HG02798 (cell line): ENCODE results near the gene RALA.
A peak's percentile ranks its signal among the peaks of the same experiment; 100 is the strongest.

Source experiments
- ATAC-seq: cut with Tn5 transposase; IDR thresholded peaks from one replicate; pipeline ENCODE4 v1.9.1; 2021; ENCODE audit warnings: mild to moderate bottlenecking; ENCODE audit not compliant: unreplicated experiment, poor library complexity

The RALA gene

GRCh38 chr7:39623047-39623731, at the start of gene RALA:
RALA (plus strand) TSS chr7:39623572; CDS start chr7:39686668, 63,096 bp downstream.
- peak; percentile 96 for ATAC-seq

DNA sequence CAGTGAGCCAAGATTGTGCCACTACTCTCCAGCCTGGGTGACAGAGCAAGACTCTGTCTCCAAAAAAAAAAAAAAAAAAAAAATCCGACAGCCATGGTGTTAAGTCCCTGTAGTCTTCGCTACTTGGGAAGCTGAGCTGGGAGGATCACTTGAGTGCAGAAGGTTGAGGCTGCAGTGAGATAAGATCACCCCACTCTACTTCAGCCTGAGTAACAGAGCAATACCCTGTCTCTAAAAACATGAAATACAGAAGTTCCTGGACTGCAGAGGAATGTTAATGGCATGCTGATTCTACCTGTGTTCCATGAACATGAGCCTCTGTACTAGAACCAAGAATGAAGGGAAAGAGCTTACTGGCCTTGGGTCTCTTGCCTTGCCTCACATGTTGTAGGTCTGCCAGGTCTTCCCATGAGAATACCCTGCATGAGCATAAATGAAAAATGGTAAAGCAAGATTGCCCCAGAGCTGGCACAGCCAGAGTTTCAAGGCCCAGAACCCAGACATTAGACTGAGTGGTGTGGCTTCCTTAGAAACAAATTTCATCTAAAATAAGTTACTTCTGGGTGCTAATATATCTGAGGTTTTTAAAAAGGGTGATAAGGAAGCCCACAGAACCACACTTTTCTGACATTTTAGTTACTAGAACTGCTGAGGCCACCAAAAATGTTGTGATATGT, 48.6 kb upstream of the RALA start:
- ATAC-seq, result no peak

GRCh38 chr7:39577229-39577874, 46.0 kb upstream of the RALA start:
- no peak for ATAC-seq

- peak; percentile 94 for ATAC-seq
Observed at GRCh38 chr7:39580149-39580874, 43.1 kb upstream of the RALA start.

- ATAC-seq, result no peak
Observed at GRCh38 chr7:39582536-39582935, 40.8 kb upstream of the RALA start.

DNA sequence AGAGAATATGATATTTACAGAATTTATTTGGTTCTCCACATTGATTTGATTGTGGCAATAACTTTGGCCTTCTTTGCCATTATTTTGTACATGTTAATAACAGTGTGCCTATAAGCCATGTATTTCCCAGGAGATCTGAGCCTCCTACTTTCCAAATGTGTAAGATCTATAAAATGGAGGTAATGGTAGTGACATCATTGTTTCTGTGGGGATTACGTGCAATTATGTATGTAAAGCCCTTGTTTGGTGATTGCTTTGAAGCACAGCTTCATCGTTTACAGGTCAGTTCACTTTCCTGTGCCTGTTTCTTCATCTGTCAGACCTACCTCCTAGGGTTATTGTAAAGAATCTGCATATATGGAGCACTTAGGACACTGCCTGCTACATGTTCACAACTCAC, 39.8 kb upstream of the RALA start:
- ATAC-seq, result no peak

DNA sequence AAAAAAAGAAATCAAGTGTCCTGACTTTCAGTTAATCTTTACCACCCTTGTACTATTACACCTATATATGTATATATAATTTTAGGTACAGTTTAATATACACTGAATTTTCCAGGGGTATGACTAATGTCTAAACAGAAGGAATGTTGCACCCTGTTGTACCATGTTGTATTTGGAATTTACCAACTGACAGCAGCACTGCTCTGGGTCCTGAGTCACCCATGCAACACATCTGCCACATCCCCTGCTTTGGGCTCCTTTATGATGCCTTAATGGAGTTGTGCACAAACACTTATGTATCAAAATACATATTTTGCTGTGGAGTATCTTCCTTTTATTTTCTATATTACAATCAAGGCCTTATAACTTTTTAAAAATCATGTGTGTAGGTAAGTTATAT, 36.0 kb upstream of the RALA start:
- ATAC-seq, result no peak

- no peak for ATAC-seq
Observed at GRCh38 chr7:39588416-39588815, 35.0 kb upstream of the RALA start.

- peak; percentile 89 for ATAC-seq
Observed at GRCh38 chr7:39589323-39590111, 33.9 kb upstream of the RALA start.

- no peak for ATAC-seq
Observed at GRCh38 chr7:39592586-39592985, 30.8 kb upstream of the RALA start.

DNA sequence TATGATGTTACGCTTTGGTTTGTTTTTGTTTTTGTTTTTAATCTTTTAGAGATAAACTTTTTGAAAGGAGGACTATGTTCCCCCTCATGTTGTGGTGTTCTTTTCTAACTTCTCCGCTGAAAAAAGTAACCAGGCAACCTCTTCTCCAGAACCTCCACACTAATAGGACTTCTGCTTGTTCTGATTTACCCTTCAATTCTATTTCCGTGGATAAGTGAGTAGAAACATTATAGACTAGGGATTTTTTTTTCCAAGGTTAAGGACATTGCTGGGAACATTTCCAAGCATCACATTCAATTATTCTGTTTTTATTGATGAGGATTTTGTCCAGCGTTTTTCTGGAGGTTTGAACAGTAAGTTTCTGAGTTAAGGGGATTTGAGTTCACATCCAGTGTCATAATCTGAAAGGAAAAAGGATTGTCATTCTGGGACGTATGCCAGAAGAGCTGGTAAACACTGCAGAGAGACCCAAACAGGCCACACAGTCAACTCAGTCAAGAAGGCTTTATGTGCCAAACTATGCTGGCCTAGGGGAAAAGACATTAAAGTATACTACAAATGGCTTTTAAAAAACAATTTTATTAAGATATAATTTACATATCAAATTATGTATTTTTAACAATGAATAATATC, 28.3 kb upstream of the RALA start:
- ATAC-seq, result no peak

- ATAC-seq, result no peak
Observed at GRCh38 chr7:39602351-39602750, 21.0 kb upstream of the RALA start.

GRCh38 chr7:39603924-39604323, 19.4 kb upstream of the RALA start:
- no peak for ATAC-seq

- ATAC-seq, result peak; percentile 44
Observed at GRCh38 chr7:39605087-39605486, 18.3 kb upstream of the RALA start.

GRCh38 chr7:39606352-39606751, 17.0 kb upstream of the RALA start:
- ATAC-seq, result no peak

DNA sequence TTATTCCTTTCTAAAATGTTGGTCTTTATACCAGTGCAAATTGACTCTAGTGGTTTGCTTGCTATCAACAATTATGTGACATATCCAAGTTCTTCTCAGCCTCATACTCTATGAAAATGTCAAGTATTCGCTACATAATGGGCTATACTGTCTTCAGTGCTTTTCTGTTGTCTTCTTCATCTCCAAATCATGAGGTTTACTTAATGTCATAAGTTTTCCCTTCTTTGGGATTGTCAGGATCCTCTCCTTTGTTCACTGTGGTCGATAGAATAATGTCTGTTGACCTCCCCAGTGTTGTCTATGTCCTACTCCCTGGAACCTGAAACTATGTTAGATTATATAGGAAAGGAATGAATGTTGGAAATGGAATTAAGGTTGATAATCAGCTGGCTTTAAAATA, 16.4 kb upstream of the RALA start:
- no peak for ATAC-seq

GRCh38 chr7:39607865-39608264, 15.5 kb upstream of the RALA start:
- ATAC-seq, result no peak

DNA sequence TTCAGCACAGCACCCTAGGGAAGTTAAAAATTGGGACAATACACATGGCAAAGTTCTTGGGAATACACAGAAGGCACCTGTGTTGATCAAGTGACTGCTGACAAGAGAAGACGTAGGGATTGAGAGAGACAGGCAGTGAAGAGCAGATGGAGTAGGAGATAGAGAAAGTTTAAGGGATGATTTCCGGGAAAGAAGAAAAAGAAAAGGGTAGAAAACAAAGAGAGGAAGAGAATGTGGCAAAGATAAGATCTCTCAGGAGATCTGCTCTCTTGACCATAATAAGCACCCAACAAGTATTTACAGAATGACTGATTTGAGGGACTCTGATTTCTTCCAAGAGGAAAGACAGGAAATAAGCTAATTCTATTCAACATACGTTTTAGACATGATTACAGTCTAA, 15.1 kb upstream of the RALA start:
- ATAC-seq, result no peak

DNA sequence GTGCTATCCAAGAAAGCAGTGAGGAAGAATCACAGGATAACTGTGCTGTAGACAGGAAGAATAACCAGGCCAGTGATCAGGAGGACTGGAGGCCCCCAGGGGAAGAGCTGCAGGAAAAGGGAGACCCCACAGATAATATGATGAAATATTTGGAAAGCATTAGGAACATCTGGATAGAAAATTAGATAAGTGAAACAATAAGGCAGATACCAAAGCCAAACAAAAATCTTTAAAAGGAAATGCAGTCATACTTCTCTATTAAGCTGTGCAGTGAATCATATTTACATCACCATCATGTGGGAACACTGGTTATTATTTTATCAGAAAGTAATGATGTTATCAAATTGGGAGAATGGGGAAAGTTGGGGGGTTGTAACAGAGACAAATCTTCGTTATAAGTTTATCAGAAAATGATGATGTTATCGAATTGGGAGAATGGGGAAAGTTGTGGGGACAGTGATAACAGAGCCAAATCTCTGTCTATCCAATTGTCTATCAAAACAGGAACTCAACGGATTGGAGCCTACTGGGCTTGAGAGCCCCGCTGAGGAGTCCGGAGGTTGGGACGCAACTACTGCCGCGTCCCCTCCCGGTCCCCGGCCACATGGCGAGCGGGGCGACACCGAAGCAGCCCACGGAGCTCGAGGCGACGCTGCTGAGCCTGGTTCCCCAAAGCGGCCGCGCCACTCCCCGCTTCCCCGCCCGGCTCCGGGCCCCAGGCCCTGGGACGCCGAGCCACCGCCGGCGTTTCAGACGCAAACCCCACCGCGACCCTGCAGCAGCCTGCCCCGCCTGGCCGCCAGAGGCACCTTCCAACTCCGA, 14.0 kb upstream of the RALA start:
- peak; percentile 58 for ATAC-seq
